ENCODE results near the gene RAE1.

DNA sequence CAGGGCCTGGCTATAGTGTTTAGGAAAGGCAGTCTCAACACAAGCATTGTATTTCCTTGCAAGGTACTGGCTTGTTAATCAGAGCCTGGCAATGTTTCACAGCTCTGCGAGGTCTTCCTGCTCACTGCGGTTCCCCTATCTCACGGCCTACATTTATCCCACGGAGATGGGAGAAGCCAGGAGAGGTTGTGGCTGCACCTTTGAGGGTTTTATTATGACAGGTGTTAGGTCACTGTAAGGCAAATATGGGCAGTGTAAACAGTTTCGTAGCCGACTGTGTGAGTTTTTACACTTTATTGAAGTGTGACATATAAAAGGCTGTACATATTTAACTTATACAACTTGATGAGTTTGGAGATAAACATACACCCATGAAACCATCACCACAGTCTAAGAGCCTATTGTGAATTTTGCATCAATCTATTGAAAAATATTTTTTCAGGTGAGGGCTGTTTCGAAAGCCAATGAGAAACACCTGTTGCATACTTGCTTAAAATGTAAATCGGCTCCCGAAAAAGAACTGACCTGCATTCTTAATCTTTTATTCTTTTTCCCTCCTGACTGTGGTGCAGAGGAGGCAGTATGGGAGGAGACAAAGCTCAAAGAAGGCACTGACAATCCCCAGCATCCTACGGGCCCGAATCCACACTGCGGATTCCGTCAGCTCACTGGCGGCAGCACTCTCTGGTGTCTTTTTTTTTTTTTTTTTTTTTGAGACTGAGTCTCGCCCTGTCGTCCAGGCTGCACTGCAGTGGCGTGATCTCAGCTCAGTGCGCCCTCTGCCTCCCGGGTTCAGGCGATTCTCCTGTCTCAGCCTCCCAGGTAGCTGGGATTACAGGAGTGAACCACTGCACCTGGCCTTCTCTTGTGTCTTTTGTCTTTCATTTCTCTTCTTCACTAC is 32.6 kb downstream of the RAE1 start:
- TF ChIP-seq, protein P1, sequence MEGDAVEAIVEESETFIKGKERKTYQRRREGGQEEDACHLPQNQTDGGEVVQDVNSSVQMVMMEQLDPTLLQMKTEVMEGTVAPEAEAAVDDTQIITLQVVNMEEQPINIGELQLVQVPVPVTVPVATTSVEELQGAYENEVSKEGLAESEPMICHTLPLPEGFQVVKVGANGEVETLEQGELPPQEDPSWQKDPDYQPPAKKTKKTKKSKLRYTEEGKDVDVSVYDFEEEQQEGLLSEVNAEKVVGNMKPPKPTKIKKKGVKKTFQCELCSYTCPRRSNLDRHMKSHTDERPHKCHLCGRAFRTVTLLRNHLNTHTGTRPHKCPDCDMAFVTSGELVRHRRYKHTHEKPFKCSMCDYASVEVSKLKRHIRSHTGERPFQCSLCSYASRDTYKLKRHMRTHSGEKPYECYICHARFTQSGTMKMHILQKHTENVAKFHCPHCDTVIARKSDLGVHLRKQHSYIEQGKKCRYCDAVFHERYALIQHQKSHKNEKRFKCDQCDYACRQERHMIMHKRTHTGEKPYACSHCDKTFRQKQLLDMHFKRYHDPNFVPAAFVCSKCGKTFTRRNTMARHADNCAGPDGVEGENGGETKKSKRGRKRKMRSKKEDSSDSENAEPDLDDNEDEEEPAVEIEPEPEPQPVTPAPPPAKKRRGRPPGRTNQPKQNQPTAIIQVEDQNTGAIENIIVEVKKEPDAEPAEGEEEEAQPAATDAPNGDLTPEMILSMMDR (IDR thresholded peaks at IDR 0.05) = no peak
- no peak for TF ChIP-seq POLR2A (IDR thresholded peaks at IDR 0.05)

All from vagina (tissue), 2 donors.